ENCODE results near the gene NEMF. TPM values are rescaled to one million over a fixed set of nuclear protein-coding genes. Genes with fewer than 3 reads are reported as not detected.
"Not testable (repeated sequence)": the region's sequence is repeated elsewhere in the genome, so short reads cannot be mapped to it uniquely, and the experiment has no call there.

Gene NEMF
- polyA plus RNA-seq, 1 donor (not counting 4 experiments of a cell fraction or from before 2014, with no cell fraction given): 55.1 TPM

DNA sequence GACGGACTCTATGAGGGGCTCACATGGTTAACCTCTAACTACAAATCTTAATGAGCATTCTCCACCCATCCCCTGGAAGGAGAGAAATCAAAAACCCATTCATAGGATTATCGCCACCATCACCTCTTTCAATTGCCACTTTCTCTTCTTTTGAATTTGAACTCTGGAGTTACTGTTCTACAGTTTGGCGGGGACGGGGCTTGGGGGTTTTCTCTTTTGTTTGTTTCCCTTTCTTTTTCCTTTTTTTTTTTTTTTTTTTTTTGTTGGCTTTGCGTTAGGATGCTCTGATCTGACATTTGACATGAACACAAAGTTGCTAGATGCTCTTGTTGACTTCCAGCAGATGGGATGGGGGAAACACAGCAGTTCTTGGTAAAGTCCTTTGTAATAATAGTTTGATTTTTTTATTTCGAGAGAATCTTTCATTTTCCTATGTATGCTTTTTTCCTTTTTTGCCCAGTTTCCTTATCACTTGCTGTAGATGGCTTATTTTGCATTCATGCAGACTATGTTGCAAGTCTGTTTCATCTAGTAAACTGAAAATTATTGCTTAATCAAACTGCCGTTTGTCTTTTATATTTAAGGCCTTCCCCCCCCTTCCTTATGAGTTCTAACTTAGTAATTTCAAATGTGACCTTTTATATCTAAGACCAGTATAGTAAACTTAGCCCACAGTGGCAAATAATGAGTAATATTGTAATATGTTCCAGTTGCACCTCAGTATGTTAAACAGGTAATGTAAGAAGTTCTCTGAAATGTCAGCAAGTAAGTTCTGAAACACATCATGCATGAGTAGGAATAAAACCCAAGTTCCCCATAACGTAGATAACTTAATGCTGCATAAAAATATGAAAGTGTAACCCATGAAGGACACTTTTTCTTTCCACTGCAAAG, 41.9 kb upstream of the NEMF start:
- DNase-seq (ENCODE audit: low read depth, low spot score); H4K20me1 ChIP-seq (ENCODE audit: control insufficient read depth, extremely low read depth, insufficient read depth, low read length); dilution Hi-C loops (cut with MboI; ENCODE audit: extremely low pct_ligation_motif_present, low sequenced_read_pairs); FAIRE-seq; H3K9me1 ChIP-seq (ENCODE audit: control insufficient read depth, extremely low read depth, insufficient read depth, low read length); H3K27me3 ChIP-seq (ENCODE audit: control insufficient read depth, extremely low read depth, insufficient read depth, low read length); H2AFZ ChIP-seq (ENCODE audit: control insufficient read depth, low read length); H3K9me3 ChIP-seq (ENCODE audit: control insufficient read depth, low read depth, low read length): not testable (repeated sequence)
- Histone ChIP-seq H3K27ac (ENCODE audit: control insufficient read depth, insufficient read depth, low read length) (peak overlapping the region; percentile 81), H3K79me2 (ENCODE audit: control insufficient read depth, insufficient read depth, low read length) (peaks cover 64% of the 10 kb centered on the region), H3K9ac (ENCODE audit: control insufficient read depth, extremely low read depth, insufficient read depth, low read length) (peak overlapping the region; percentile 91), H3K4me3 (ENCODE audit: control insufficient read depth in 2 of 3, extremely low read depth in 1 of 3, insufficient read depth in 2 of 3, low read depth in 1 of 3, low read length in 3 of 3) (peak overlapping the region; percentile 94 to 97 (median 96)), H3K36me3 (ENCODE audit: control insufficient read depth in 2 of 2, extremely low read depth in 1 of 2, insufficient read depth in 2 of 2, low read length in 2 of 2) (peaks cover 3 to 18% of the 10 kb centered on the region in 2 experiments), H3K4me1 (ENCODE audit: control insufficient read depth, extremely low read depth, insufficient read depth, low read length) (peaks cover 24% of the 10 kb centered on the region), H3K4me2 (ENCODE audit: control insufficient read depth, extremely low read depth, insufficient read depth, low read depth, low read length) (peak overlapping the region; percentile 73)

DNA sequence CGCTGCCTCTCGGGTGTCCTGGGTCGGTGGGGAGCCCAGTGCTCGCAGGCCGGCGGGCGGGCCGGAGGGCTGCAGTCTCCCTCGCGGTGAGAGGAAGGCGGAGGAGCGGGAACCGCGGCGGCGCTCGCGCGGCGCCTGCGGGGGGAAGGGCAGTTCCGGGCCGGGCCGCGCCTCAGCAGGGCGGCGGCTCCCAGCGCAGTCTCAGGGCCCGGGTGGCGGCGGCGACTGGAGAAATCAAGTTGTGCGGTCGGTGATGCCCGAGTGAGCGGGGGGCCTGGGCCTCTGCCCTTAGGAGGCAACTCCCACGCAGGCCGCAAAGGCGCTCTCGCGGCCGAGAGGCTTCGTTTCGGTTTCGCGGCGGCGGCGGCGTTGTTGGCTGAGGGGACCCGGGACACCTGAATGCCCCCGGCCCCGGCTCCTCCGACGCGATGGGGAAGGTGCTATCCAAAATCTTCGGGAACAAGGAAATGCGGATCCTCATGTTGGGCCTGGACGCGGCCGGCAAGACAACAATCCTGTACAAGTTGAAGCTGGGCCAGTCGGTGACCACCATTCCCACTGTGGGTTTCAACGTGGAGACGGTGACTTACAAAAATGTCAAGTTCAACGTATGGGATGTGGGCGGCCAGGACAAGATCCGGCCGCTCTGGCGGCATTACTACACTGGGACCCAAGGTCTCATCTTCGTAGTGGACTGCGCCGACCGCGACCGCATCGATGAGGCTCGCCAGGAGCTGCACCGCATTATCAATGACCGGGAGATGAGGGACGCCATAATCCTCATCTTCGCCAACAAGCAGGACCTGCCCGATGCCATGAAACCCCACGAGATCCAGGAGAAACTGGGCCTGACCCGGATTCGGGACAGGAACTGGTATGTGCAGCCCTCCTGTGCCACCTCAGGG, 41.0 kb upstream of the NEMF start:
- H3K27ac ChIP-seq (ENCODE audit: control insufficient read depth, insufficient read depth, low read length): peak overlapping the region; percentile 81
- peaks cover 58% of the 10 kb centered on the region for H3K79me2 ChIP-seq (ENCODE audit: control insufficient read depth, insufficient read depth, low read length)
- H3K4me1 ChIP-seq (ENCODE audit: control insufficient read depth, extremely low read depth, insufficient read depth, low read length): peaks cover 21% of the 10 kb centered on the region
- TF ChIP-seq, protein P1, sequence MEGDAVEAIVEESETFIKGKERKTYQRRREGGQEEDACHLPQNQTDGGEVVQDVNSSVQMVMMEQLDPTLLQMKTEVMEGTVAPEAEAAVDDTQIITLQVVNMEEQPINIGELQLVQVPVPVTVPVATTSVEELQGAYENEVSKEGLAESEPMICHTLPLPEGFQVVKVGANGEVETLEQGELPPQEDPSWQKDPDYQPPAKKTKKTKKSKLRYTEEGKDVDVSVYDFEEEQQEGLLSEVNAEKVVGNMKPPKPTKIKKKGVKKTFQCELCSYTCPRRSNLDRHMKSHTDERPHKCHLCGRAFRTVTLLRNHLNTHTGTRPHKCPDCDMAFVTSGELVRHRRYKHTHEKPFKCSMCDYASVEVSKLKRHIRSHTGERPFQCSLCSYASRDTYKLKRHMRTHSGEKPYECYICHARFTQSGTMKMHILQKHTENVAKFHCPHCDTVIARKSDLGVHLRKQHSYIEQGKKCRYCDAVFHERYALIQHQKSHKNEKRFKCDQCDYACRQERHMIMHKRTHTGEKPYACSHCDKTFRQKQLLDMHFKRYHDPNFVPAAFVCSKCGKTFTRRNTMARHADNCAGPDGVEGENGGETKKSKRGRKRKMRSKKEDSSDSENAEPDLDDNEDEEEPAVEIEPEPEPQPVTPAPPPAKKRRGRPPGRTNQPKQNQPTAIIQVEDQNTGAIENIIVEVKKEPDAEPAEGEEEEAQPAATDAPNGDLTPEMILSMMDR (optimal IDR thresholded peaks at IDR 0.05 in 1 of 3, IDR thresholded peaks at IDR 0.05 in 1 of 3, conservative IDR thresholded peaks at IDR 0.05 in 1 of 3; ENCODE audit: extremely low read depth in 1 of 3, insufficient read depth in 2 of 3, low read length in 3 of 3): no peak
- no peak for TF ChIP-seq EZH2 (IDR thresholded peaks at IDR 0.05; ENCODE audit: low read length)
- peak overlapping the region; percentile 91 for H3K9ac ChIP-seq (ENCODE audit: control insufficient read depth, extremely low read depth, insufficient read depth, low read length)
- dilution Hi-C loops (cut with MboI; ENCODE audit: extremely low pct_ligation_motif_present, low sequenced_read_pairs): no loop called here
- peaks cover 3 to 18% of the 10 kb centered on the region in 2 experiments for H3K36me3 ChIP-seq (ENCODE audit: control insufficient read depth in 2 of 2, extremely low read depth in 1 of 2, insufficient read depth in 2 of 2, low read length in 2 of 2)
- no peaks in the 10 kb centered on the region for H3K9me1 ChIP-seq (ENCODE audit: control insufficient read depth, extremely low read depth, insufficient read depth, low read length)
- H3K27me3 ChIP-seq (ENCODE audit: control insufficient read depth, extremely low read depth, insufficient read depth, low read length): no peaks in the 10 kb centered on the region
- DNase-seq (ENCODE audit: low read depth, low spot score) (no peak), FAIRE-seq (no peak)
- H3K9me3 ChIP-seq (ENCODE audit: control insufficient read depth, low read depth, low read length): no peaks in the 10 kb centered on the region
- H3K4me3 ChIP-seq (ENCODE audit: control insufficient read depth in 2 of 3, extremely low read depth in 1 of 3, insufficient read depth in 2 of 3, low read depth in 1 of 3, low read length in 3 of 3): peak overlapping the region; percentile 94 to 97 (median 96)
- H2AFZ ChIP-seq (ENCODE audit: control insufficient read depth, low read length): no peak overlapping the region
- peak overlapping the region; percentile 73 for H3K4me2 ChIP-seq (ENCODE audit: control insufficient read depth, extremely low read depth, insufficient read depth, low read depth, low read length)
- H4K20me1 ChIP-seq (ENCODE audit: control insufficient read depth, extremely low read depth, insufficient read depth, low read length): no peaks in the 10 kb centered on the region

Data from keratinocyte (primary cell).